Measurements from ENCODE around the gene PDP2. TPM values are rescaled to one million over a fixed set of nuclear protein-coding genes. Genes with fewer than 3 reads are reported as not detected.

PDP2 gene
- total and polyA plus RNA-seq, 2 of the 4 experiments (the other 2 are of a cell fraction): 5.3 to 16.8 TPM

GRCh38 chr16:66885491-66885890, 5.2 kb downstream of the PDP2 start:
- ATAC-seq (ENCODE audit: low read depth) (no peak), DNase-seq (no peak)
- Histone ChIP-seq H3K9ac (ENCODE audit: low read depth, low read length) (no peak overlapping the region), H2AK5ac (ENCODE audit: low read depth, low read length) (peak overlapping the region; percentile 63; the same call in 1 of the 2 replicates), H4K91ac (ENCODE audit: insufficient read depth, low read depth, low read length) (no peak overlapping the region; the same call in 1 of the 2 replicates), H3K4me1 (ENCODE audit: control insufficient read depth, insufficient read depth, low read length) (peaks cover 16% of the 10 kb centered on the region), H3K4ac (ENCODE audit: low read depth, low read length) (peak overlapping the region; percentile 24), H4K5ac (ENCODE audit: low read depth, low read length) (no peak overlapping the region; the same call in 1 of the 2 replicates), H3K9me1 (ENCODE audit: insufficient read depth, low read length) (peaks cover 13% of the 10 kb centered on the region), H2BK20ac (ENCODE audit: low read depth, low read length) (0 out of 2 replicates have a peak overlapping the region, but pooled peaks have one; percentile 1), H3K9me3 (ENCODE audit: control insufficient read depth, insufficient read depth, low read length) (no peaks in the 10 kb centered on the region), H3K56ac (ENCODE audit: extremely low read depth, insufficient read depth, low read length) (no peak overlapping the region), H3K27me3 (ENCODE audit: control insufficient read depth, insufficient read depth, low read length) (no peaks in the 10 kb centered on the region), H4K20me1 (ENCODE audit: insufficient read depth, low read length) (peaks cover 10% of the 10 kb centered on the region; the same call in 1 of the 2 replicates), H3K79me1 (ENCODE audit: low read depth in 1 of 2, low read length in 2 of 2) (peaks cover 15 to 48% of the 10 kb centered on the region in 2 experiments), H3K23ac (ENCODE audit: low read depth, low read length) (no peak overlapping the region), H2AFZ (replicated peaks; ENCODE audit: low read length, poor library complexity) (no peak overlapping the region), H2BK5ac (ENCODE audit: low read depth, low read length, poor library complexity, severe bottlenecking) (peak overlapping the region; percentile 66), H2BK120ac (ENCODE audit: low read depth, low read length) (peak overlapping the region; percentile 5; the same call in 1 of the 2 replicates), H3K18ac (ENCODE audit: low read depth, low read length) (no peak overlapping the region; the same call in 1 of the 2 replicates), H2BK15ac (ENCODE audit: low read depth, low read length) (no peak overlapping the region), H3K4me2 (ENCODE audit: low read depth, low read length) (no peak overlapping the region), H2AK9ac (replicated peaks; ENCODE audit: low read depth, low read length, poor library complexity) (peak overlapping the region; percentile 6), H3K36me3 (ENCODE audit: control insufficient read depth, insufficient read depth, low read length) (peaks cover 16% of the 10 kb centered on the region), H3K27ac (ENCODE audit: insufficient read depth, low read length) (peak overlapping the region; percentile 26; the same call in 1 of the 2 replicates), H4K8ac (ENCODE audit: low read depth in 2 of 2, low read length in 2 of 2) (no peak overlapping the region), H3K14ac (replicated peaks; ENCODE audit: low read depth, low read length) (no peak overlapping the region), H3K4me3 (ENCODE audit: insufficient read depth, low read depth, low read length) (no peak overlapping the region)
- TF ChIP-seq RCOR1 (IDR thresholded peaks at IDR 0.05; ENCODE audit: insufficient replicate concordance, low read length) (no peak), BHLHE40 (IDR thresholded peaks at IDR 0.05; ENCODE audit: low read depth, low read length) (no peak)
- ChIA-PET POLR2A (ENCODE audit: unreplicated experiment) (interaction anchor here (0.9 kb wide), 1 partner anchor 13 kb away, joined by 4 read pairs; no protein-coding TSS in a partner anchor), CTCF (interaction anchor here (1.0 to 2.2 kb wide), 2 partner anchors 10 to 12 kb away, joined by 4 to 9 read pairs; no protein-coding TSS in a partner anchor)
- intact Hi-C loops (cut with micrococcal nuclease): no loop called here
- dilution Hi-C loops (cut with HindIII; ENCODE audit: low sequenced_read_pairs, unreplicated experiment): no loop called here
- in situ Hi-C loops (cut with MboI; ENCODE audit: low sequenced_read_pairs): no loop called here
- BruUV-seq (replicated peaks): no TSS peak
- WGBS, 2 experiments (ENCODE audit: extremely low coverage in 2 of 2, insufficient read length in 1 of 2): 95% methylated on average over 4 of the region's 12 CpGs; no CpG with 5 or more reads in 1 of the 2 experiments
